GM12865 (cell line): ENCODE data around the gene NAA16.
A peak's percentile ranks its signal among the peaks of the same experiment; 100 is the strongest.

Experiments
- DNase-seq: peaks from one replicate; pipeline ENCODE4 v3.0.0; 2010; ENCODE audit warnings: low read depth
- H3K4me3 ChIP-seq: 2 replicates; pipeline ENCODE4 v1.5.1; 2011; ENCODE audit warnings: mild to moderate bottlenecking, low read depth, low read length, control low read depth
- TF ChIP-seq, protein P1 (sequence below): IDR thresholded peaks from 2 replicates; pipeline ENCODE4 v1.5.1; 2011; ENCODE audit warnings: low read length, control low read depth, low read depth, inconsistent platforms; ENCODE audit not compliant: insufficient read depth; ENCODE audit errors: missing control alignments

NAA16 gene

DNA sequence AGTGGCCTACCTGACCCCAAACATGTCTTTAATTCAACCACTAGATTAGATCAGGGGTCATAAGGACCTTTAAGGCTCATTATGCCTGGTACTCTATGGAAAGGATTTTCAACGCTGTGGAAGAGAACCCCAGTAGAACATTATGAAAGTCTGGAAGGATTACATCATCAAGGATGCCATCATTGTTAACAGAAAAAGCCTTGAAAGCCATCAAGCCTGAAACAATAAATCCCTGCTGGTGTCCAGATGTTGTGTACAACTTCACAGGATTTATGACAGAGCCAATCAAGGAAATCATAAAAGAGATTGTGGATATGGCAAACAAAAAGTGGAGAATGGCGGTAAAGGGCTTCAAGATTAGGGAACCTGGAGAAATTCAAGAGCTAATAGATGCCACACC, 59.7 kb downstream of the NAA16 start:
- TF ChIP-seq, protein P1, sequence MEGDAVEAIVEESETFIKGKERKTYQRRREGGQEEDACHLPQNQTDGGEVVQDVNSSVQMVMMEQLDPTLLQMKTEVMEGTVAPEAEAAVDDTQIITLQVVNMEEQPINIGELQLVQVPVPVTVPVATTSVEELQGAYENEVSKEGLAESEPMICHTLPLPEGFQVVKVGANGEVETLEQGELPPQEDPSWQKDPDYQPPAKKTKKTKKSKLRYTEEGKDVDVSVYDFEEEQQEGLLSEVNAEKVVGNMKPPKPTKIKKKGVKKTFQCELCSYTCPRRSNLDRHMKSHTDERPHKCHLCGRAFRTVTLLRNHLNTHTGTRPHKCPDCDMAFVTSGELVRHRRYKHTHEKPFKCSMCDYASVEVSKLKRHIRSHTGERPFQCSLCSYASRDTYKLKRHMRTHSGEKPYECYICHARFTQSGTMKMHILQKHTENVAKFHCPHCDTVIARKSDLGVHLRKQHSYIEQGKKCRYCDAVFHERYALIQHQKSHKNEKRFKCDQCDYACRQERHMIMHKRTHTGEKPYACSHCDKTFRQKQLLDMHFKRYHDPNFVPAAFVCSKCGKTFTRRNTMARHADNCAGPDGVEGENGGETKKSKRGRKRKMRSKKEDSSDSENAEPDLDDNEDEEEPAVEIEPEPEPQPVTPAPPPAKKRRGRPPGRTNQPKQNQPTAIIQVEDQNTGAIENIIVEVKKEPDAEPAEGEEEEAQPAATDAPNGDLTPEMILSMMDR = no peak
- DNase-seq = no peak
- no peak overlapping the region for H3K4me3 ChIP-seq

DNA sequence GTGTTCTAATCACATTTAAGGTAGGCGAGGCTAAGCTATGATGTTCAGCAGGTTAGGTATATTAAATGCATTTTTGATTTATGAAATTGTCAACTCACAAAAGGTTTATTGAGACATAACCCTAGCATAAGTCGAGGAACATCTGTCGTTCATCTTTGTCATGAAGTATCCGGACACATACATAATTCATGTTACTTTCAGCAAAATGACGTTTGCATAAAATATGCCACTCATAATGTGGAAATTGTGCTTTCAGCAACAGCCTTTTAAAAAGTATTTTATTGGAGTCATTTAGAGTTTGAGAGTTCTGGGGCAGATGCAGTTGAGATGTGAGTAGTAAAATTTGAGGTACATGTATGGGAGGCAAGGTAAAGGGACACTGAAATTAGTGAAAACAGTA, 66.4 kb downstream of the NAA16 start:
- TF ChIP-seq, protein P1 = no peak
- no peak for DNase-seq
- no peak overlapping the region for H3K4me3 ChIP-seq

- TF ChIP-seq, protein P1 = no peak
- no peak overlapping the region for H3K4me3 ChIP-seq
- no peak for DNase-seq
Measured at GRCh38 chr13:41382431-41382830, 71.4 kb downstream of the NAA16 start.

DNA sequence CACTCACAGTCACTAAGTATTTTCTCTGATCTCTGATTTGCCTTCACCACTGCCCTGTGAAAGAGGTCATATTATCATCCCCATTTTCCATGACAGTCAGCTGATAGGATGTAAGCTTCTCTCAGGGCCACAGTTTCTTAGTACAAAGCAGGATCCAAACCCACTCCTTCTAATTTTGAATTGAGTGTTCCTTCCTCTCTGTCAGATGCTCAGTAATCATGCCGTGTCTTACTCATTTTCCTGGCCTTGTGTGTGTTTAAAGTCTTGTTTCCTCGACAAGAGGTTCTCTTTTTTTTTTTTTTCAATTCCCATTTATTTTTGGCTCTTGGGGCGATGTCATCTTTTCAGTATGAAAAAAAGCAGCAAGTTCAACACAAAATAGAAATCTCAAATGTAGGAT, 72.3 kb downstream of the NAA16 start:
- H3K4me3 ChIP-seq = no peak overlapping the region
- DNase-seq = no peak
- TF ChIP-seq, protein P1 = no peak

DNA sequence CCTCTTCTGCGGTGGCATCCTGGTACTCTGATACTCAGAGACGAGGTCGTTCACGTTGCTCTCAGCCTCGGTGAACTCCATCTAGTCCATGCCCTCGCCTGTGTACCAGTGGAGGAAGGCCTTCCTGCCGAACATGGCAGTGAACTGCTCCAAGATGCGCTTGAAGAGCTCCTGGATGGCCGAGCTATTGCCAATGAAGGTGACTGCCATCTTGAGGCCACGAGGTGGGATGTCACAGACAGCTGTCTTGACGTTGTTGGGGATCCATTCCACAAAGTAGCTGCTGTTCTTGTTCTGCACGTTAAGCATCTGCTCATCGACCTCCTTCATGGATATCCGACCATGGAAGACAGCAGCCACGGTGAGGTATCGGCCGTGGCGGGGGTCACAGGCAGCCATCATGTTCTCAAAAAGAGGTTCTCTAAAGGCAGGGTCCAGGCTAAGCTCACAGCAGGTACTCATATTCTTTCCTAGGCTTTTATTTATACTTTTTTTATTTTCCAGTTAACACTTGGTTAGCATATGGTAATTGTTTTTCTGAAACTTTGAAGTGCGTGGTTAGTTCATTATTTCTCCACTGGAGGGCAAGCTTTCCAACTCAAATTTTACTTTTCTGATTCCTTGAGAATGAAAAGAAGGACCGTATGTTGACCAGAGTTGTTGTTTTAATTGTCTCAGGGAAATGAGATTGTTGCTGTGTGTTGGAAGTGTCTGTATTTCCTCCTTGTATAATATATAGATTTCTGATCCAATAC, 73.9 kb downstream of the NAA16 start:
- H3K4me3 ChIP-seq = no peak overlapping the region
- TF ChIP-seq, protein P1 = peak; percentile 14
- peak; percentile 11 for DNase-seq

- H3K4me3 ChIP-seq = no peak overlapping the region
- DNase-seq = no peak
- TF ChIP-seq, protein P1 = no peak
Measured at GRCh38 chr13:41386211-41386610, 75.1 kb downstream of the NAA16 start.

DNA sequence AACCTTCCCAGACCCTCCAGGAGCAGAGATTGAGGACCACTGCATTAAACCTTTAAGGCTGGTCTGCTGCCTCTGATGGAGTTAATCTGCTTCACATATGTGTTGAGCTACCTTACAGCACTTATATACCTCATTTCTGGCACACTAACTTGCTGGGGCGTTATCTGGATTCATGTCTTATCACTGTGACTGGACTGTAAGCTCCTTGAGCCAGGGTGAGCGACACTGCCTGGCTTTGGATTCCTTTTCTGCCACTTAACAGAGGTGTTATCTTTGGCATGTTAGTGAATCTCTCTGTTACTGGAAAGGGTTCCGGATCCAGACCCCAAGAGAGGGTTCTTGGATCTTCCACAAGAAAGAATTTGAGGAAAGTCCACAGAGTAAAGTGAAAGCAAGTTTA, 76.5 kb downstream of the NAA16 start:
- DNase-seq = no peak
- TF ChIP-seq, protein P1 = no peak
- H3K4me3 ChIP-seq = no peak overlapping the region
